CD14-positive monocyte (primary cell): ENCODE results near the gene ITGA4. TPM values are rescaled to one million over a fixed set of nuclear protein-coding genes. Genes with fewer than 3 reads are reported as not detected.

Experiments
- DNase-seq, 3 donors: peaks; one replicate each; pipeline ENCODE4 v3.0.0-alpha.2; 2011 to 2022
- H2AFZ ChIP-seq: 2 replicates; pipeline ENCODE4 v1.6.0; 2012; ENCODE audit warnings: mild to moderate bottlenecking, low read depth, low read length, inconsistent platforms; ENCODE audit not compliant: insufficient read depth, poor library complexity, severe bottlenecking
- H3K27ac ChIP-seq, 2 donors: 1 replicate in 1 of 2; 2 replicates in 1 of 2; pipeline ENCODE4 v1.5.1; 2012 to 2013; ENCODE audit warnings: low read length in 2 of 2, control low read depth in 1 of 2, inconsistent platforms in 1 of 2, low read depth in 1 of 2, mild to moderate bottlenecking in 1 of 2
- H3K27me3 ChIP-seq, 2 donors: one replicate each; pipeline versions ENCODE4 v1.6.0 to v1.6.1; 2011 to 2013; ENCODE audit warnings: low read length in 2 of 2; ENCODE audit not compliant: control insufficient read depth in 2 of 2, insufficient read depth in 2 of 2
- H3K36me3 ChIP-seq, 2 donors: replicated peaks in 1 of 2; 1 replicate in 1 of 2; 2 replicates in 1 of 2; pipeline versions ENCODE4 v1.5.1 to v1.6.1; 2012 to 2013; ENCODE audit warnings: low read length in 2 of 2, control low read depth in 1 of 2, inconsistent platforms in 1 of 2, mild to moderate bottlenecking in 1 of 2; ENCODE audit not compliant: insufficient read depth in 2 of 2, control insufficient read depth in 1 of 2
- H3K4me1 ChIP-seq, 2 donors: 1 replicate in 1 of 2; 2 replicates in 1 of 2; pipeline versions ENCODE4 v1.5.1 to v1.6.1; 2012 to 2013; ENCODE audit warnings: low read length in 2 of 2, control low read depth in 1 of 2, inconsistent platforms in 1 of 2, mild to moderate bottlenecking in 1 of 2, moderate library complexity in 1 of 2; ENCODE audit not compliant: insufficient read depth in 2 of 2, control insufficient read depth in 1 of 2
- H3K4me2 ChIP-seq: replicated peaks from 2 replicates; pipeline ENCODE3; 2012; ENCODE audit warnings: low read length, moderate library complexity, mild to moderate bottlenecking; ENCODE audit not compliant: poor library complexity, severe bottlenecking; ENCODE audit errors: extremely low read depth
- H3K4me3 ChIP-seq, 3 experiments: fragments of 200-600 bp in 1 of 3; sonication (generic) in 1 of 3; replicated peaks in 1 of 3; 1 replicate in 2 of 3; 2 replicates in 1 of 3; pipeline ENCODE4 v1.5.1; 2011 to 2013; ENCODE audit warnings: low read length in 3 of 3, mild to moderate bottlenecking in 3 of 3, control low read depth in 2 of 3, low read depth in 2 of 3, inconsistent platforms in 1 of 3, moderate library complexity in 1 of 3
- H3K79me2 ChIP-seq: 2 replicates; pipeline ENCODE4 v1.6.0; 2012; ENCODE audit warnings: mild to moderate bottlenecking, control low read depth, inconsistent platforms, low read length, moderate library complexity; ENCODE audit not compliant: insufficient read depth
- H3K9ac ChIP-seq: 2 replicates; pipeline ENCODE4 v1.6.0; 2017; ENCODE audit warnings: low read length, mild to moderate bottlenecking; ENCODE audit not compliant: insufficient read depth, poor library complexity, severe bottlenecking
- H3K9me3 ChIP-seq, 2 donors: replicated peaks in 1 of 2; 1 replicate in 1 of 2; 2 replicates in 1 of 2; pipeline versions ENCODE4 v1.5.1 to v1.6.1; 2012 to 2013; ENCODE audit warnings: low read length in 2 of 2, control low read depth in 1 of 2; ENCODE audit not compliant: control insufficient read depth in 1 of 2, insufficient read depth in 1 of 2
- H4K20me1 ChIP-seq: 2 replicates; pipeline ENCODE4 v1.6.0; 2012; ENCODE audit warnings: mild to moderate bottlenecking, low read length, control low read depth, moderate library complexity; ENCODE audit not compliant: insufficient read depth
- H3K27ac Mint-ChIP-seq, 7 donors: one replicate each; pipeline ENCODE4 v1.8.0; 2020; ENCODE audit warnings: mild to moderate bottlenecking in 7 of 7, mixed read lengths in 7 of 7, moderate library complexity in 6 of 7, inconsistent platforms in 2 of 7
- H3K27me3 Mint-ChIP-seq, 3 donors: one replicate each; pipeline ENCODE4 v1.8.0; 2021 to 2022; ENCODE audit warnings: low read depth in 3 of 3, mild to moderate bottlenecking in 3 of 3, mixed read lengths in 3 of 3, moderate library complexity in 3 of 3, inconsistent platforms in 1 of 3
- H3K36me3 Mint-ChIP-seq, 2 donors: one replicate each; pipeline ENCODE4 v1.8.0; 2020; ENCODE audit warnings: mixed read lengths in 2 of 2, inconsistent platforms in 1 of 2, mild to moderate bottlenecking in 1 of 2
- H3K4me1 Mint-ChIP-seq: one replicate; pipeline ENCODE4 v1.8.0; 2020; ENCODE audit warnings: mild to moderate bottlenecking, mixed read lengths
- H3K4me3 Mint-ChIP-seq, 2 donors: one replicate each; pipeline ENCODE4 v1.8.0; 2020; ENCODE audit warnings: mild to moderate bottlenecking in 2 of 2, mixed read lengths in 2 of 2, moderate library complexity in 1 of 2
- H3K9me3 Mint-ChIP-seq, 7 donors: one replicate each; pipeline ENCODE4 v1.8.0; 2020 to 2022; ENCODE audit warnings: mixed read lengths in 7 of 7, mild to moderate bottlenecking in 6 of 7, moderate library complexity in 6 of 7, inconsistent platforms in 2 of 7
- CTCF ChIP-seq: fragments of 200-600 bp; IDR thresholded peaks from one replicate; pipeline ENCODE4 v1.8.0; 2022; ENCODE audit warnings: antibody characterized with exemption, mild to moderate bottlenecking
- WGBS: methylation state at CpG from one replicate; pipeline ENCODE4 v1.1.5; 2013; ENCODE audit warnings: missing lambda C conversion rate; ENCODE audit not compliant: insufficient coverage; 5-methylcytosine and 5-hydroxymethylcytosine counted together
- intact Hi-C, 2 donors: fragments of 100-400 bp; cut with micrococcal nuclease; formaldehyde crosslinking; loops; one replicate each; pipeline versions ENCODE4 v1.15.0 to v1.15.1; 2023
- polyA plus RNA-seq, 3 donors: library from polyadenylated mRNA; depleted of rRNA in 1 of 3; unstranded in 2 of 3; stranded (reverse) in 1 of 3; fragments of 300-500 nt in 2 of 3; fragments of >200 nt in 1 of 3; fragmentation: Illumina TruSeq in 2 of 3; gene quantifications; 1 replicate in 2 of 3; 2 replicates in 1 of 3; pipeline ENCODE4 v1.2.3, GENCODE V29; 2012 to 2021

Gene ITGA4
- polyA plus RNA-seq, 3 donors: 66.1 to 97.3 (median 84.1) TPM

DNA sequence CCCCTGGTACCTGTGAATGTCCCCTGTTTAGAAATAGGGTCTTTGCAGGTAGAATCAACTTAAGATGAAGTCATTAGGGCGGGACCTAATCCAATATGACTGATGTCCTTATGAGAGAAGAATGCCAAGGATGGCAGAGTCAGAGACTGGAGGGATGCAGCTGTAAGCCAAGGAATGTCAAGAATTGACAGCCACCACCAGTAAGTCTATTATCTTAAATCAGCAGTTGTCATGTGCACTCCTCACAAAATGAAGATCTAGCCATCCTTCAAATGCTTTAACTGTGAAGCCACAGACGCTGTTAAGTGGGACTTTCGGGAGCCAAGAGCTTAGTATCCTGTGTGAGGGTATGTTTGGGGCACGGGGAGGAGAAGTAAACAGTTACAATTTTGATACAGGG lies 83.2 kb downstream of the ITGA4 start:
- intact Hi-C loops: no loop called here
- H2AFZ ChIP-seq: no peak overlapping the region
- no peak for TF ChIP-seq CTCF
- H3K79me2 ChIP-seq: no peaks in the 10 kb centered on the region
- peaks cover 10% of the 10 kb centered on the region for H4K20me1 ChIP-seq
- Mint-ChIP-seq H3K27me3 (no peaks in the 10 kb centered on the region), H3K27ac (peak overlapping the region in 1 of 7 donors; percentile 21), H3K36me3 (peaks cover 47 to 52% of the 10 kb centered on the region in 2 donors), H3K4me1 (no peaks in the 10 kb centered on the region), H3K4me3 (no peak overlapping the region), H3K9me3 (no peaks in the 10 kb centered on the region)
- H3K4me3 ChIP-seq: no peak overlapping the region
- no peaks in the 10 kb centered on the region for H3K4me1 ChIP-seq
- H3K27me3 ChIP-seq: no peaks in the 10 kb centered on the region
- 100% methylated on average over 4 of the region's 4 CpGs for WGBS
- no peaks in the 10 kb centered on the region for H3K9me3 ChIP-seq
- H3K9ac ChIP-seq: no peak overlapping the region
- no peak for DNase-seq
- no peak overlapping the region for H3K27ac ChIP-seq
- peaks cover 51 to 58% of the 10 kb centered on the region in 2 donors for H3K36me3 ChIP-seq
- H3K4me2 ChIP-seq: no peak overlapping the region

DNA sequence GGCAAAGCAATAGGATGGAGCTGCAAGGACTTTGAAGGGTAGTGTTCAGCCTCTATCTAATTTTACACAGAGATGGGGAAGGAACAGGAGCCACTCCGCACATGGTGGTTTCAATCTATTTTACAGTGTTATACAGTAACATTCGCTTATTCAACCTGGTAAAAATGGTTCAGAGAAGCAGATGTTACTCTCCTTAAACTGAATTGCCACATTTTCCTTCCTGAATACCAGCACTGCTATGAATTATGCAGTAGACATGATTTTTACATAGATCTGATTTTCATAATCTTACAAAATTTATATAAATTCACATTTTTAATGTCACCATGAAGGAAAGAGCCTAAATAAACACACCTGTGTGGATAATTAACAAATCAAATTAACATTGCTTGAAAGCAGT lies 85.0 kb downstream of the ITGA4 start:
- Mint-ChIP-seq H3K27me3 (no peaks in the 10 kb centered on the region), H3K4me1 (no peaks in the 10 kb centered on the region), H3K9me3 (no peaks in the 10 kb centered on the region), H3K4me3 (no peak overlapping the region), H3K36me3 (peaks cover 40 to 42% of the 10 kb centered on the region in 2 donors), H3K27ac (no peak overlapping the region)
- no peak overlapping the region for H3K27ac ChIP-seq
- no peaks in the 10 kb centered on the region for H3K4me1 ChIP-seq
- H3K9ac ChIP-seq: no peak overlapping the region
- H2AFZ ChIP-seq: no peak overlapping the region
- H4K20me1 ChIP-seq: peaks cover 10% of the 10 kb centered on the region
- H3K9me3 ChIP-seq: no peaks in the 10 kb centered on the region
- no peak for TF ChIP-seq CTCF
- H3K36me3 ChIP-seq: peaks cover 33 to 41% of the 10 kb centered on the region in 2 donors
- no CpG with 5 or more reads among the region's 2 CpGs for WGBS
- DNase-seq: no peak
- H3K4me3 ChIP-seq: no peak overlapping the region
- intact Hi-C loops: no loop called here
- no peaks in the 10 kb centered on the region for H3K27me3 ChIP-seq
- H3K4me2 ChIP-seq: no peak overlapping the region
- H3K79me2 ChIP-seq: no peaks in the 10 kb centered on the region
